Activated CD4-positive, alpha-beta T cell treated with anti-CD3 and anti-CD28 coated beads for 4 hours (primary cell): ENCODE measurements around the gene LILRA2.
"Not testable (repeated sequence)": the region's sequence is repeated elsewhere in the genome, so short reads cannot be mapped to it uniquely, and the experiment has no call there.

Experiments used
- DNase-seq, 2 donors: peaks; one replicate each; pipeline ENCODE4 v3.0.0-alpha.2; 2020

LILRA2 gene

GRCh38 chr19:54571715-54572615 is 1.6 kb upstream of the LILRA2 start:
- DNase-seq, result not testable (repeated sequence)

- DNase-seq, result no peak
These were observed 786 bp upstream of the LILRA2 start for GRCh38 chr19:54572696-54573311.

- no peak for DNase-seq
These were observed 461 bp downstream of the LILRA2 start for GRCh38 chr19:54574051-54574450.

DNA sequence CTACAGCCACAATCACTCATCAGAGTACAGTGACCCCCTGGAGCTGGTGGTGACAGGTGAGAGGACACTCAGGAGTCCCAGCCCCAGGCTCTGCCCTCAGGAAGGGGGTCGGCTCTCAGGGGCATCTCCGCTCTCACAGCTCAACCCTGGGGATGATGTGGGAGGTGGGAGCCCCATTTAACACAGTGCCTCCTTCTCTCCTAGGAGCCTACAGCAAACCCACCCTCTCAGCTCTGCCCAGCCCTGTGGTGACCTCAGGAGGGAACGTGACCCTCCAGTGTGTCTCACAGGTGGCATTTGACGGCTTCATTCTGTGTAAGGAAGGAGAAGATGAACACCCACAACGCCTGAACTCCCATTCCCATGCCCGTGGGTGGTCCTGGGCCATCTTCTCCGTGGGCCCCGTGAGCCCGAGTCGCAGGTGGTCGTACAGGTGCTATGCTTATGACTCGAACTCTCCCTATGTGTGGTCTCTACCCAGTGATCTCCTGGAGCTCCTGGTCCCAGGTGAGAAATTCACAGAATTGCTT is 1.0 kb downstream of the LILRA2 start:
- DNase-seq, result no peak

- DNase-seq, result not testable (repeated sequence)
These were observed 1.6 kb downstream of the LILRA2 start for GRCh38 chr19:54575205-54575604.

DNA sequence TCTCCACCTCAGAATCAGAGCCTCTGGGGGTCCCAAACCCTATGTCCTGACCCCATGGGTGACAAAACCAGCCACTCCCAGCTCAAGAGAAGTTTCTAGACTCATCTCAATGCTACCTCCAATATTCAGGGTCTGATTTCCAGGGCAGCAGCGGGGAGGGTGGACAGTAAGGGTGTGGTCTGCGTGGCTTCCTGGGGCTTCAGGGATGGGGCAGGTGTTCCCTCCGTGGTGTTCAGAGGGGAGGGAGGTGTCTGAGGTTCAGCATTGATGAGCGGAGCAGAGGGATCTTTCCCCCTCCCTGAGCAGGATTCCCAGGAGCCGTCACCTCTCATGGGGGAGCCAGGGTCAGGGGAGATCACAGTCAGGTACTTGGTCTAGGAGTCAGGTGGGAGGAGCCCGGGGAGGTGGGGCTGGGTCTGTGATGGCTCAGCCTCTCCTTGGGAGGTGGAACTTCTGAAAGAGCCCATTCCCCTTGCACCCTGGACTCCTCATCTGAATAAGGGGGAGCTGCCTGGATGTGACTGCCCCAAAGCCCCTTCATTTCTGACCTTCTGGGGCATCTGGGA is 2.9 kb downstream of the LILRA2 start:
- DNase-seq, result no peak

DNA sequence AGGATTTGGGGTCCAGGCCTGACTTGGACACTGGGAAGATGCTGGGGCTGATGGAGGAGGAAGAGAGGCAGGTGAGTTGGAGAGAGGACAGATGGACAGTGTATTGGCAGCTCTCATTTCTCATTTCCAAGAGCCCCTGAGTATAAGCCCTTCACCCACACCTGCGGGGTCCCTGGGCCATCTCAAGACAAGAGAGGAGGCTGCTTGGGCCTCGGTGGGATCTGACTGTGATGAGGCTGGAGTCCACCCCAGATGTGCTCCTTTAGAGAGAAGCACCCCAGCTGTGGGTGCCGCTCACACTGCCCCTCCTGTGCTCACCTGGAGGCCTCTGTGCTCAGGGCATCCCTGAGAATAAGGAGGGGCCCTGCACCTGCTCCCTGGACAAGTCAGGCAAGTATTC is 3.7 kb downstream of the LILRA2 start:
- DNase-seq, result no peak

DNA sequence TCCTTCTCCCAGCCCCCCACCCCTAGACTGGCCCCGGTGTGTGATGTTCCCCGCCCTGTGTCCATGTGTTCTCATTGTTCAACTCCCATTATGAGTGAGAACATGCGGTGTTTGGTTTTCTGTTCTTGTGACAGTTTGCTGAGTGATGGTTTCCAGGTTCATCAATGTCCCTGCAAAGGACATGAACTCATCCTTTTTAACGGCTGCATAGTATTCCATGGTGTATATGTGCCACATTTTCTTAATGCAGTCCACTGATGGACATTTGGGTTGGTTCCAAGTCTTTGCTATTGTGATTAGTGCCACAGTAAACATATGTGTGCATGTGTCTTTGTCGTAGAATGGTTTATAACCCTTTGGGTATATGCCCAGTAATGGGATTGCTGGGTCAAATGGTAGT is 4.7 kb downstream of the LILRA2 start:
- DNase-seq, result not testable (repeated sequence)

DNA sequence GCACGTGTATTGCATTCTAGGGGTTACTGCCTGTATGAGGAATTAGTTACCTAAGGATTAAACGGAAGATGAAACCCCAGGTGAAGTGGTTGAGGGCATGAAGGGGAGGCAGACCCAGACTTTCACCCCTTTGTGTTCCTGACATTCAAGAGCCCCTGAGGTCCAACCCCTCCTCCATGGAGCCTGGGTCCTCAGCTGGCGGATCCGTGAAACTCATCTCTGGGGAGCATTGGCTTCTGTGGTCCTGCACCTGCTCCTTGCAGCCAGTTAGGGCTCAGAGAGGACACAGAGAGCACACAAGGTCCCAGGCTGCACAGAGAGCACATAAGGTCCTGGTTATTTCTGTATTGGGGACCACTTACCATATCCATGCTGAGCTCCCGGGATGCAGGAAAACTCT is 12.8 kb downstream of the LILRA2 start:
- DNase-seq, result no peak

GRCh38 chr19:54587026-54587425 is 13.4 kb downstream of the LILRA2 start:
- no peak for DNase-seq

DNA sequence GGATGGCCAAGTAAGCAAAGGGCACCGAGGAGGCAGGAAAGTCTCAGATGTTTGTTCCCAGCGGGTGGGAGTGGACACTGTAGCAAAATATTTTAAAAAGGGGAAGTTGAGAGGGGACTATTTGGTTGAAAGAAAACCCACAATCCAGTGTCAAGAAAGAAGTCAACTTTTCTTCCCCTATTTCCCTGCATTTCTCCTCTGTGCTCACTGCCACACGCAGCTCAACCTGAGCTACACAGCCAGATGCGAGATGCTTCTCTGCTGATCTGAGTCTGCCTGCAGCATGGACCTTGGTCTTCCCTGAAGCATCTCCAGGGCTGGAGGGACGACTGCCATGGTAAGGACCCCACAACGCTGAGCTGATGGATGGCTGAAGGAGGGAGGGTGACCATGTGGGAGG is 19.9 kb downstream of the LILRA2 start, which contains the start of gene LILRA1:
Gene LILRA1, plus strand, starts transcription at position 188 of the 400 bp plus-strand sequence. CDS start 613 bp downstream, outside the sequence.
- DNase-seq, result not testable (repeated sequence)

- DNase-seq, result not testable (repeated sequence)
These were observed 20.5 kb downstream of the LILRA2 start for GRCh38 chr19:54593931-54594626.

DNA sequence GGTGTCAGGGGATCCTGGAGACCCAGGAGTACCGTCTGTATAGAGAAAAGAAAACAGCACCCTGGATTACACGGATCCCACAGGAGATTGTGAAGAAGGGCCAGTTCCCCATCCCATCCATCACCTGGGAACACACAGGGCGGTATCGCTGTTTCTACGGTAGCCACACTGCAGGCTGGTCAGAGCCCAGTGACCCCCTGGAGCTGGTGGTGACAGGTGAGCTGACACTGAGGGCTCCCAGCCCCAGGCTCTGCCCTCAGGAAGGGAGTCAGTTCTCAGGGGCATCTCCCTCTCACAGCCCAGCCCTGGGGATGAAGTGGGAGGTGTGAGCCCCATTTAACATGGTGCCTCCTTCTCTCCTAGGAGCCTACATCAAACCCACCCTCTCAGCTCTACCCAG is 21.1 kb downstream of the LILRA2 start:
- DNase-seq, result no peak

DNA sequence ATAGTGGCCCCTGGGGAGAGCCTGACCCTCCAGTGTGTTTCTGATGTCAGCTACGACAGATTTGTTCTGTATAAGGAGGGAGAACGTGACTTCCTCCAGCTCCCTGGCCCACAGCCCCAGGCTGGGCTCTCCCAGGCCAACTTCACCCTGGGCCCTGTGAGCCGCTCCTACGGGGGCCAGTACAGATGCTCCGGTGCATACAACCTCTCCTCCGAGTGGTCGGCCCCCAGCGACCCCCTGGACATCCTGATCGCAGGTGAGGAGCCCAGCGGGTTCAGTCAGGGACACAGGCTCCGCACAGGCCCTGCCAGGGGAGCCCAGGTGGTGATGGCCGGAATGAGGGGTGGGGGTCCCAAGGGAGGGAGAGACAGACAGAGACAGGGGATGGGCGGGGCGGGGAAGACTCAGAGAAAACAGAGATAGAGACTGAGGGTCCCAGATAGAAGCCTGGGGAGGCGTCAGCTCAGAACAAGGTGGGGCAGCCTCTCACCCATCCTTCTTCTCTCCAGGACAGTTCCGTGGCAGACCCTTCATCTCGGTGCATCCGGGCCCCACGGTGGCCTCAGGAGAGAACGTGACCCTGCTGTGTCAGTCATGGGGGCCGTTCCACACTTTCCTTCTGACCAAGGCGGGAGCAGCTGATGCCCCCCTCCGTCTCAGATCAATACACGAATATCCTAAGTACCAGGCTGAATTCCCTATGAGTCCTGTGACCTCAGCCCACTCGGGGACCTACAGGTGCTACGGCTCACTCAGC is 22.3 kb downstream of the LILRA2 start:
- DNase-seq, result not testable (repeated sequence)

DNA sequence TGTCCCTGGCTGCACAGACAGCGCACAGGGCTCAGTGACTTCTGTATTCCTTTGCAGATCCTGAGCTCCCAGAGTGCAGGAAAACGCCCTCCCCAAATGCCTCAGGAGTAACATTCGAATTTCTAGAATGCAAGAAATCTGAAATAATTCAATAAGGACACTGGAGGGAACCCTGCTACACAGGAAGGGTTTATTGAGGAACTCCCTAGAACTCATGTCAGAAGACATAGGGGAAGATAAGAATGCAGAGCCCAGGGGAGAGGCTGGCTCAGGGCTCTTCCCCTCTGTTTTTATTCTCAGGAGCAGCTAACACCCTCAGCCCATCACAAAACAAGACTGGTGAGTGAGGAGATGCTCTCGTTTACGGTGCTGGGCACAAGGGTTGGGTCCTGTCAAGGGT is 26.6 kb downstream of the LILRA2 start:
- no peak for DNase-seq

DNA sequence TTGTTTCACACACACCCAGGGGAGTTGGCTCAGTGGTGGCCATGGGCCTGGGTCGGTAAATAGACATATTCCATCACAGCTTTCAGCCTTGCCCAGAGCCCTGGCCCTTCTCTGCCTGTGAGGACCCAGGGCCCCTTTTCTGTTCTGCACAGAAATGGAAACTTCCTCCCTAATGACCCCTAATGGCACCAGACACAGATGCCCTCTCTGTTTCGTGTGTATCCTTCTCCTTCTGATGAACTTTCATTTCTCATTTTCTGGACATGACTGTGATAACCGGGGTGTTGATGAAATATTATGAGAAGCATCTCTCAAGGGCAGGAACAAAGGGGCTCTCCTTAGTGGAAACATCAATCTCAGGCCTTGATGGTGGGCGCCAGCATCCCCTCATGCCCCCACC is 32.6 kb downstream of the LILRA2 start:
- DNase-seq, result no peak

DNA sequence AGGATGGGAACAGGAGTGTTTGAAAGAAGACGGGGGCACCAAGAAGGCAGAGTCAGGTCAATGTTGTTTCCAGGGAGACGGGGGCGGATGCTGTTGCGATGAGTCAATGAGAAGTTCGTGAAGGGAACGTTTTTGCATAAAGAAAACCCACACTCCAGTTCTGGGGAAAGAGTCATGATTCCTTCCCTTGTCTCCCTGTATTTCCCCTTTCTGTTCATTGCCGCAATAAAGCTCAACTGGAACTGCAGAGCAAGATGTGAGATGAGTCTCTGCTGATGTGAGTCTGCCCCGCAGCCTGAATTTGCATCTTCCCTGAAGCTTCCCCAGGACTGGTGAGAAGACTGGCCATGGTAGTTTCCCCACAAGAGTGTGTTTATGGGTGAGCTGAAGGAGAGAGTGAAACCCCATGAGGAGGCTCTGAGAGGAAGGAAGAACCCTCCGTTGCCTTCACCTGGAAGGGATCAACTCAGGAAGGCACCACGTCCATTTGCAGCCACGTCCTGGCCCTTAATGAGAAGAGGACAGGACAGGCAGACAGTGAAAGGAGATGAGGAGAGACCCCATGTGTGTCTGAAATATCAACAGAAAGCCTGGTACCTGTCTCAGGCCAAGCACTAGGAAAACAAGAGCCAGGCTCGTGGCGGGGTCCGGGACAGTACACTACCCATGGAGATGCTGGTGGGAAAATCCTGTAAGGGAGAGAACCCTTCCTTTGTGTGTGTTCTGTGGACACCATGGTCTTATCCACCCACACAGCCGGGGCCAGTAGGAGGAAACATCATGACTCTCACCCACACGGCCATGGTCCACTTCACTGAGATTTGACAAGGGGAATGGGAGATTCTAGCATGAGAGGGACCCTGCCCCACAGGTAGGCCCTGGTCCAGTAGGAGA is 33.5 kb downstream of the LILRA2 start:
- DNase-seq, result no peak

- no peak for DNase-seq
These were observed 34.2 kb downstream of the LILRA2 start for GRCh38 chr19:54607785-54608150.

DNA sequence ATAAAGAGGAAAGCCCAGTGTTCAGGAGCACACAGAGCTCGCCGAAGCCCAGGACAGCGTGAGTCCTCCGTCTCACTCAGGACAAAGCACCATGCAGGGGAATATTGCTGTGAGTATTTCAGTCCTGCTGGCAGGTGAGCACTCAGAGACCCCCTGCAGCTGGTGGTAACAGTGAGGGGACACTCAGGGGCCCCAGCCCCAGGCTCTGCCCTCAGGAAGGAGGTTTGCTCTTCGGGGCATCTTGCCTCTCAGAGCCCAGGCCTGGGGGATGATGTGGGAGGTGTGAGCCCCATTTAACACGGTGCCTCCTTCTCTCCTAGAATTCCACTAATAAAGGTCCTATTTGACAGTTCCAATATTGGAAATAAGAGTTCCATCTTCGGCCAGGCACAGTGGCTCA is 34.6 kb downstream of the LILRA2 start:
- no peak for DNase-seq

- no peak for DNase-seq
These were observed 35.2 kb downstream of the LILRA2 start for GRCh38 chr19:54608792-54609191.

DNA sequence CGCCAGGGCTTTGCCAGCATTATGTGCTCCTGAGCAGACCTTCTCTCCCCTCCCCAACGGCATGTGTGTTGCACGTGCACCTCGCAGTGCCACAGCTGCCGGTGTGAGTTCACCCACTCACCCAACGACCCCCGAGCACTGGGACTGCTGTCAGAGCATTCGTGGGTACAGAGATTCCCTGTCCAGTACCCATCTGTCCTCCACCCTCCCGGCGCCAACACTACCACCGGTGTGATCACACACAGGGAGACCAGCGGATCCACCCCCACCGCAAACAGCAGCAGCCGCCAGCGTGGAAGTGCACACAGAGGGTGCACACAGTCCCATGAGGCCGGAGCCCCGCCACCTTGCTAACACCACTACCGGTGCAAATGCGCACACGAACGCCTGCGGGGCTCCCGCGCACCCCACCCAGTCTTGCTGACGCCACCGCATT is 35.8 kb downstream of the LILRA2 start:
- DNase-seq, result no peak
